22Rv1 (cell line): Measurements from ENCODE around the gene NFIX.

ENCODE experiments used
- ZFX ChIP-seq: fragments of 450-650 bp; IDR thresholded peaks from 2 replicates; pipeline ENCODE4 v1.6.1; 2017; ENCODE audit warnings: antibody characterized with exemption, borderline replicate concordance
- TF ChIP-seq, protein P1 (sequence below): fragments of 450-650 bp; IDR thresholded peaks from 2 replicates; pipeline ENCODE4 v1.5.1; 2017; ENCODE audit warnings: mild to moderate bottlenecking

GRCh38 chr19:13127051-13127450 lies 131.8 kb downstream of the NFIX start:
- TF ChIP-seq, protein P1, sequence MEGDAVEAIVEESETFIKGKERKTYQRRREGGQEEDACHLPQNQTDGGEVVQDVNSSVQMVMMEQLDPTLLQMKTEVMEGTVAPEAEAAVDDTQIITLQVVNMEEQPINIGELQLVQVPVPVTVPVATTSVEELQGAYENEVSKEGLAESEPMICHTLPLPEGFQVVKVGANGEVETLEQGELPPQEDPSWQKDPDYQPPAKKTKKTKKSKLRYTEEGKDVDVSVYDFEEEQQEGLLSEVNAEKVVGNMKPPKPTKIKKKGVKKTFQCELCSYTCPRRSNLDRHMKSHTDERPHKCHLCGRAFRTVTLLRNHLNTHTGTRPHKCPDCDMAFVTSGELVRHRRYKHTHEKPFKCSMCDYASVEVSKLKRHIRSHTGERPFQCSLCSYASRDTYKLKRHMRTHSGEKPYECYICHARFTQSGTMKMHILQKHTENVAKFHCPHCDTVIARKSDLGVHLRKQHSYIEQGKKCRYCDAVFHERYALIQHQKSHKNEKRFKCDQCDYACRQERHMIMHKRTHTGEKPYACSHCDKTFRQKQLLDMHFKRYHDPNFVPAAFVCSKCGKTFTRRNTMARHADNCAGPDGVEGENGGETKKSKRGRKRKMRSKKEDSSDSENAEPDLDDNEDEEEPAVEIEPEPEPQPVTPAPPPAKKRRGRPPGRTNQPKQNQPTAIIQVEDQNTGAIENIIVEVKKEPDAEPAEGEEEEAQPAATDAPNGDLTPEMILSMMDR = no peak
- TF ChIP-seq ZFX = no peak
